ENCODE data around the gene CASP8.

GRCh38 chr2:201228271-201228911, 31.9 kb upstream of the CASP8 start:
- TF ChIP-seq, protein P1, sequence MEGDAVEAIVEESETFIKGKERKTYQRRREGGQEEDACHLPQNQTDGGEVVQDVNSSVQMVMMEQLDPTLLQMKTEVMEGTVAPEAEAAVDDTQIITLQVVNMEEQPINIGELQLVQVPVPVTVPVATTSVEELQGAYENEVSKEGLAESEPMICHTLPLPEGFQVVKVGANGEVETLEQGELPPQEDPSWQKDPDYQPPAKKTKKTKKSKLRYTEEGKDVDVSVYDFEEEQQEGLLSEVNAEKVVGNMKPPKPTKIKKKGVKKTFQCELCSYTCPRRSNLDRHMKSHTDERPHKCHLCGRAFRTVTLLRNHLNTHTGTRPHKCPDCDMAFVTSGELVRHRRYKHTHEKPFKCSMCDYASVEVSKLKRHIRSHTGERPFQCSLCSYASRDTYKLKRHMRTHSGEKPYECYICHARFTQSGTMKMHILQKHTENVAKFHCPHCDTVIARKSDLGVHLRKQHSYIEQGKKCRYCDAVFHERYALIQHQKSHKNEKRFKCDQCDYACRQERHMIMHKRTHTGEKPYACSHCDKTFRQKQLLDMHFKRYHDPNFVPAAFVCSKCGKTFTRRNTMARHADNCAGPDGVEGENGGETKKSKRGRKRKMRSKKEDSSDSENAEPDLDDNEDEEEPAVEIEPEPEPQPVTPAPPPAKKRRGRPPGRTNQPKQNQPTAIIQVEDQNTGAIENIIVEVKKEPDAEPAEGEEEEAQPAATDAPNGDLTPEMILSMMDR (IDR thresholded peaks at IDR 0.05; ENCODE audit: poor library complexity, severe bottlenecking), result no peak
- no peak for TF ChIP-seq POLR2AphosphoS5 (IDR thresholded peaks at IDR 0.05)
- no peak for TF ChIP-seq MXI1 (conservative IDR thresholded peaks at IDR 0.05; ENCODE audit: poor library complexity, severe bottlenecking)
- TF ChIP-seq RAD21 (conservative IDR thresholded peaks at IDR 0.05), result no peak
- no peak for TF ChIP-seq TAF1 (IDR thresholded peaks at IDR 0.05; ENCODE audit: low read depth)
- TF ChIP-seq REST (IDR thresholded peaks at IDR 0.05; ENCODE audit: borderline replicate concordance), result no peak
- TF ChIP-seq SMC3 (conservative IDR thresholded peaks at IDR 0.05; ENCODE audit: poor library complexity), result no peak
- TF ChIP-seq EP300 (conservative IDR thresholded peaks at IDR 0.05; ENCODE audit: poor library complexity, severe bottlenecking), result no peak

Data from neural cell (in vitro differentiated cells).